PC-3 (cell line): ENCODE results near the gene C5orf47. TPM values are rescaled to one million over a fixed set of nuclear protein-coding genes. Genes with fewer than 3 reads are reported as not detected.

Experiments used
- ATAC-seq: fragments of 200-7000 bp; cut with Tn5 transposase; 2 replicates; pipeline ENCODE4 v1.9.1; 2020; ENCODE audit warnings: mild to moderate bottlenecking, moderate library complexity
- Bru-seq: library from RNA; stranded (reverse); fragments of 400-500 nt; gene quantifications from one replicate; lab custom pipeline; 2021; lab: Mats Ljungman, UMichigan
- BruChase-seq, 2 experiments: library from RNA; stranded (reverse); fragments of 400-500 nt; gene quantifications; one replicate each; lab custom pipeline; 2021; lab: Mats Ljungman, UMichigan
- BruUV-seq: library from RNA; stranded (reverse); fragments of 400-500 nt; replicated peaks from 2 replicates; lab custom pipeline; 2021; lab: Mats Ljungman, UMichigan
- CTCF ChIA-PET: fragments of 300-600 bp; sonication (Branson Sonifier 250); formaldehyde crosslinking; loops from one replicate; lab custom pipeline; 2022; ENCODE audit warnings: antibody characterized with exemption; lab: Charles Lee
- POLR2A ChIA-PET: fragments of 300-600 bp; sonication (Branson Sonifier 250); formaldehyde crosslinking; loops from one replicate; lab custom pipeline; 2022; ENCODE audit warnings: antibody characterized with exemption; ENCODE audit not compliant: unreplicated experiment; lab: Charles Lee
- DNase-seq: peaks from one replicate; pipeline ENCODE4 v3.0.0-alpha.2; 2015
- H2AFZ ChIP-seq: fragments of 300-600 bp; sonication (generic); 2 replicates; pipeline ENCODE4 v1.6.0; 2016; ENCODE audit warnings: antibody characterized with exemption, low read length
- H3F3A ChIP-seq: fragments of 300-600 bp; sonication (generic); one replicate; pipeline ENCODE4 v1.6.0; 2017; ENCODE audit warnings: antibody characterized with exemption, low read length, control low read depth, mild to moderate bottlenecking; ENCODE audit not compliant: unreplicated experiment
- H3K27ac ChIP-seq: fragments of 300-600 bp; sonication (generic); 2 replicates; pipeline ENCODE4 v1.5.1; 2016; ENCODE audit warnings: mild to moderate bottlenecking, low read length
- H3K27me3 ChIP-seq: fragments of 300-600 bp; sonication (generic); 2 replicates; pipeline ENCODE4 v1.6.1; 2016; ENCODE audit warnings: low read length, mixed read lengths
- H3K36me3 ChIP-seq: fragments of 300-600 bp; sonication (generic); 2 replicates; pipeline ENCODE4 v1.6.1; 2016; ENCODE audit warnings: low read depth, mixed run types, low read length, mixed read lengths
- H3K4me1 ChIP-seq: fragments of 300-600 bp; sonication (generic); 2 replicates; pipeline ENCODE4 v1.5.1; 2016; ENCODE audit warnings: low read length; ENCODE audit not compliant: insufficient read depth
- H3K4me2 ChIP-seq: fragments of 300-600 bp; sonication (generic); 2 replicates; pipeline ENCODE4 v1.6.0; 2016; ENCODE audit warnings: low read length
- H3K4me3 ChIP-seq: fragments of 300-600 bp; sonication (generic); 2 replicates; pipeline ENCODE4 v1.5.1; 2016; ENCODE audit warnings: mild to moderate bottlenecking, low read length, mixed read lengths
- H3K79me2 ChIP-seq: fragments of 300-600 bp; sonication (generic); 2 replicates; pipeline ENCODE4 v1.6.1; 2017; ENCODE audit warnings: low read length, mixed read lengths
- H3K9ac ChIP-seq: fragments of 300-600 bp; sonication (generic); 2 replicates; pipeline ENCODE4 v1.6.0; 2016; ENCODE audit warnings: mild to moderate bottlenecking, low read length
- H3K9me2 ChIP-seq: fragments of 300-600 bp; sonication (generic); replicated peaks from 2 replicates; pipeline ENCODE4 v1.6.1; 2016; ENCODE audit warnings: mixed run types, low read length, mixed read lengths
- H3K9me3 ChIP-seq: fragments of 300-600 bp; sonication (generic); 2 replicates; pipeline ENCODE4 v1.6.1; 2016; ENCODE audit warnings: low read length, mixed read lengths
- H4K20me1 ChIP-seq: fragments of 300-600 bp; sonication (generic); 2 replicates; pipeline ENCODE4 v1.6.1; 2016; ENCODE audit warnings: low read length, mixed read lengths
- EZH2 ChIP-seq: fragments of 300-600 bp; sonication (generic); IDR thresholded peaks from one replicate; pipeline ENCODE4 v1.6.1; 2017; ENCODE audit warnings: antibody characterized with exemption, mild to moderate bottlenecking, low read length; ENCODE audit not compliant: unreplicated experiment
- EZH2phosphoT487 ChIP-seq: fragments of 300-600 bp; sonication (generic); IDR thresholded peaks from 2 replicates; pipeline ENCODE4 v1.6.1; 2018; ENCODE audit warnings: mild to moderate bottlenecking, antibody characterized with exemption, low read length, borderline replicate concordance
- intact Hi-C: fragments of 100-400 bp; cut with micrococcal nuclease; formaldehyde crosslinking; loops from 2 replicates; pipeline ENCODE4 v1.9.0; 2023
- long read RNA-seq: library from polyadenylated mRNA; unstranded; transcript quantifications from one replicate; pipeline ENCODE4 v2.0.0, GENCODE V29; 2021; ENCODE audit not compliant: unreplicated experiment
- total RNA-seq: library from RNA; depleted of rRNA; stranded (reverse); fragments of >200 nt; gene quantifications from 2 replicates; pipeline ENCODE4 v1.2.3, GENCODE V29; 2014; rRNA removed
- TF ChIP-seq, protein P1 (sequence below): fragments of 300-600 bp; sonication (generic); conservative IDR thresholded peaks from 2 replicates; pipeline ENCODE4 v1.5.1; 2017; ENCODE audit warnings: antibody characterized with exemption, low read depth, mild to moderate bottlenecking, low read length

C5orf47 gene, protein sequence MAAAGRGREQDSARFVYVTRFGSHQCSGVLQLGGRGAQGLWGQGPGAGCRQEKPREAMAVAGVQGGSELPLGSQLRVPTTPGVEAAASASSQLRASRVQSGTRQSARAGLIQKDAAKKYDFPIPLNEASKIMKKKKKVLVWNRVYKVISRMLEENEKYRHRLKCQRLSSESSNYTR
- total RNA-seq (not detected in 2 replicates), Bru-seq, nascent RNA (percentile 27 among the genes with signal in this experiment), BruChase-seq, experiment 1, labeled RNA remaining after a 6-hour chase (percentile 49 among the genes with signal in this experiment), BruChase-seq, experiment 2, labeled RNA remaining after a 2-hour chase (percentile 67 among the genes with signal in this experiment)
- long read RNA-seq: 0 reads

DNA sequence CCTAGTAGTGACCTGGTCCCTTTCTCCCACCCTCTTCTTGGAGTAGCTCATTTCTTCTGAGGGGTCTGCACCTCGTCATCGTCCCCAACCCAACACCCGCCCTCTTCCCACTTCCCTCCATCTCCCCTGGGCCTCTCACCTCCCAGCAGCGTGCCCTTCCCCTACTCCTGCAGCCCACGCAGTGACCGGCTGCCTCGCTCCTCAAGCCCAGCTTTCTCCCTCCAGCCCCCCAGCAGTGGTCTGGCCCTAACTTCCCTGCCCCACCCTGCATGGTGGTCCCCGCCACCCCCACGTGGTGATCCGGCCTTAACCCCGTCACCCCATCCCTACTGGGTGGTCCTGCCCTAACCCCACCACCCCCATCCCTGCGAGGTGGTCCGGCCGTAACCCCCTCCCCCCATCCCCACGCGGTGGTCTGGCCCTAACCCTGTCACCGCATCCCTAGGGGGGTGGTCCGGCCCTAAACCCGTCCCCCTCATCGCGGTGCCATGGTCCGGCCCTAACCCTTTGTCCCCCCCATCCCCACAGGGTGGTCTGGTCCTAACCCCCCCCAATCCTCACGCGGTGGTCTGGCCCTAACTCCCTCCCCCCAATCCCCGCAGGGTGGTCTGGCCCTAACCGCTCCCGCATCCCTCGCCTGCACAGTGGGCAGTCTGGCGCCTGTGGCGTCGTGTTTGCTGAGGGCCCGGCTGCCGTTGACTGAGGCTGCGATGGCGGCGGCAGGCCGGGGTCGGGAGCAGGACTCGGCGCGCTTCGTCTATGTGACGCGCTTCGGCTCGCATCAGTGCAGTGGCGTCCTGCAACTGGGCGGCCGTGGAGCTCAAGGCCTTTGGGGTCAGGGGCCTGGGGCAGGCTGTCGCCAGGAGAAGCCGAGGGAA, at the start of gene C5orf47:
C5orf47 (plus strand) TSS at position 617 of the 878 bp plus-strand sequence; CDS start at position 711, 94 bp downstream.
- TF ChIP-seq, protein P1, sequence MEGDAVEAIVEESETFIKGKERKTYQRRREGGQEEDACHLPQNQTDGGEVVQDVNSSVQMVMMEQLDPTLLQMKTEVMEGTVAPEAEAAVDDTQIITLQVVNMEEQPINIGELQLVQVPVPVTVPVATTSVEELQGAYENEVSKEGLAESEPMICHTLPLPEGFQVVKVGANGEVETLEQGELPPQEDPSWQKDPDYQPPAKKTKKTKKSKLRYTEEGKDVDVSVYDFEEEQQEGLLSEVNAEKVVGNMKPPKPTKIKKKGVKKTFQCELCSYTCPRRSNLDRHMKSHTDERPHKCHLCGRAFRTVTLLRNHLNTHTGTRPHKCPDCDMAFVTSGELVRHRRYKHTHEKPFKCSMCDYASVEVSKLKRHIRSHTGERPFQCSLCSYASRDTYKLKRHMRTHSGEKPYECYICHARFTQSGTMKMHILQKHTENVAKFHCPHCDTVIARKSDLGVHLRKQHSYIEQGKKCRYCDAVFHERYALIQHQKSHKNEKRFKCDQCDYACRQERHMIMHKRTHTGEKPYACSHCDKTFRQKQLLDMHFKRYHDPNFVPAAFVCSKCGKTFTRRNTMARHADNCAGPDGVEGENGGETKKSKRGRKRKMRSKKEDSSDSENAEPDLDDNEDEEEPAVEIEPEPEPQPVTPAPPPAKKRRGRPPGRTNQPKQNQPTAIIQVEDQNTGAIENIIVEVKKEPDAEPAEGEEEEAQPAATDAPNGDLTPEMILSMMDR: no peak
- TF ChIP-seq EZH2phosphoT487 (no peak), EZH2 (no peak)
- ATAC-seq (no peak), DNase-seq (no peak)
- peaks cover 8% of the 10 kb centered on the region for H3K27me3 ChIP-seq
- no peak within 1 kb of the TSS for H2AFZ ChIP-seq
- no peaks in the 10 kb centered on the region for H3K79me2 ChIP-seq
- no peak within 1 kb of the TSS for H3K4me3 ChIP-seq
- H3K4me2 ChIP-seq: no peak within 1 kb of the TSS
- H3K27ac ChIP-seq: no peak within 1 kb of the TSS
- H3K36me3 ChIP-seq: no peaks in the 10 kb centered on the region
- BruUV-seq: no TSS peak
- ChIA-PET POLR2A (no interaction called here), CTCF (no interaction called here)
- no peaks in the 10 kb centered on the region for H3K9me3 ChIP-seq
- no peaks in the 10 kb centered on the region for H3K4me1 ChIP-seq
- no peaks in the 10 kb centered on the region for H4K20me1 ChIP-seq
- no peak within 1 kb of the TSS for H3K9ac ChIP-seq
- intact Hi-C loops: no loop called here
- no peaks in the 10 kb centered on the region for H3F3A ChIP-seq
- H3K9me2 ChIP-seq: no peaks in the 10 kb centered on the region

DNA sequence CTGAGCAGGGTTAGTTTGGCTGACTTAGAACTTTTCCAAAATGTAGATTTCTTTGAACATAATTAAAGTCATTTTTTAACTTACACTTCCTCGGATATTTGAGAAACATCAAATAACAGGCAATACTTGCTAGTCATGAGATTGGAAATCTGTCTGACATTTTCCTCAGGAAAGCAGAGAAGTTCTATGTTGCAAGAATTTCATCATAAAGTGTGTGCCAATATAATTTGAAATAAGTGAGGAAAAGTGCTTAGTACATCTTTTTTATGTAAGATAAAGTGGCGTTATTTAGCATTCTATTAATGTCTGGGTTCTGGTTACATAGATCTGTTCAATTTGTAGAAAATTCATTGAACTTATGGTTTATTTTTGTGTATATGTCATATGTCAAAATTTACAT, 48.7 kb upstream of the C5orf47 start:
- Histone ChIP-seq H3K27me3 (no peaks in the 10 kb centered on the region), H3K36me3 (peaks cover 11% of the 10 kb centered on the region; the same call in 1 of the 2 replicates), H3K9me3 (no peaks in the 10 kb centered on the region), H3K4me3 (no peak overlapping the region), H4K20me1 (no peaks in the 10 kb centered on the region), H3K79me2 (peaks cover 9% of the 10 kb centered on the region; the same call in 1 of the 2 replicates), H3K9me2 (no peaks in the 10 kb centered on the region), H3F3A (no peaks in the 10 kb centered on the region), H2AFZ (no peak overlapping the region), H3K4me2 (no peak overlapping the region), H3K4me1 (peaks cover 43% of the 10 kb centered on the region), H3K9ac (no peak overlapping the region), H3K27ac (no peak overlapping the region)
- BruUV-seq: no TSS peak
- DNase-seq (no peak), ATAC-seq (no peak)
- CTCF ChIA-PET: no interaction called here
- POLR2A ChIA-PET: no interaction called here
- intact Hi-C loops: loop anchor here (2.0 kb wide), 1 partner anchor 13 kb away; no protein-coding TSS in a partner anchor
- TF ChIP-seq, protein P1: no peak
- no peak for TF ChIP-seq EZH2
- no peak for TF ChIP-seq EZH2phosphoT487
